SK-N-SH treated with all-trans-retinoic acid at 6 μM for 48 hours (cell line): ENCODE data around the gene GGNBP2.

ENCODE experiments used
- ARNTL ChIP-seq: fragments of 450-650 bp; formaldehyde crosslinking; IDR thresholded peaks from 2 replicates; pipeline ENCODE4 v1.5.0; 2020; ENCODE audit warnings: low read depth, mild to moderate bottlenecking, moderate library complexity, borderline replicate concordance
- RARB ChIP-seq: fragments of 250-450 bp; sonication (Bioruptor Pico); IDR thresholded peaks from 2 replicates; pipeline ENCODE4 v1.8.0; 2021; ENCODE audit warnings: mild to moderate bottlenecking, moderate library complexity
- SNAI2 ChIP-seq: fragments of 250-450 bp; sonication (Bioruptor Pico); IDR thresholded peaks from 2 replicates; pipeline ENCODE4 v1.5.0; 2020; ENCODE audit warnings: mild to moderate bottlenecking, moderate library complexity
- TSHZ2 ChIP-seq: fragments of 250-450 bp; sonication (Bioruptor Pico); IDR thresholded peaks from 2 replicates; pipeline ENCODE4 v1.5.0; 2020; ENCODE audit warnings: mild to moderate bottlenecking, moderate library complexity
- ZFP3 ChIP-seq: fragments of 250-450 bp; sonication (Bioruptor Pico); IDR thresholded peaks from 2 replicates; pipeline ENCODE4 v1.5.0; 2020; ENCODE audit warnings: mild to moderate bottlenecking, moderate library complexity
- ZNF565 ChIP-seq: fragments of 450-650 bp; formaldehyde crosslinking; conservative IDR thresholded peaks from 2 replicates; pipeline ENCODE4 v1.5.0; 2020; ENCODE audit warnings: low read depth, mild to moderate bottlenecking, moderate library complexity

GRCh38 chr17:36628576-36628975, 83.9 kb downstream of the GGNBP2 start:
- TF ChIP-seq TSHZ2 (no peak), SNAI2 (CRISPR knock-in tag) (no peak), RARB (CRISPR knock-in tag) (no peak), ARNTL (CRISPR knock-in tag) (no peak), ZFP3 (CRISPR knock-in tag) (no peak), ZNF565 (no peak)
